Measurements from ENCODE around the gene DOK6. TPM values are rescaled to one million over a fixed set of nuclear protein-coding genes. Genes with fewer than 3 reads are reported as not detected.
"Not testable (repeated sequence)": the region's sequence is repeated elsewhere in the genome, so short reads cannot be mapped to it uniquely, and the experiment has no call there.

The DOK6 gene
- polyA plus RNA-seq (ENCODE audit: insufficient read depth in 1 of 5, insufficient read length in 5 of 5, low replicate concordance in 1 of 5): 10 to 100 TPM in 4 of 5 donors, 1 to 10 TPM in 1; 7.6 to 17.5 (median 13.6) TPM
- long read RNA-seq, donor 1, full-length matches to known transcripts: 8 of 8 reads
- long read RNA-seq, donor 1, partial matches to known transcripts: 0 of 8 reads
- long read RNA-seq, donor 1, other reads (novel, unspliced or antisense): 0 of 8 reads
- long read RNA-seq, donor 2, full-length matches to known transcripts: 1 of 1 reads
- long read RNA-seq, donor 2, partial matches to known transcripts: 0 of 1 reads
- long read RNA-seq, donor 2, other reads (novel, unspliced or antisense): 0 of 1 reads
- long read RNA-seq, donor 3, full-length matches to known transcripts: 3 of 3 reads
- long read RNA-seq, donor 3, partial matches to known transcripts: 0 of 3 reads
- long read RNA-seq, donor 3, other reads (novel, unspliced or antisense): 0 of 3 reads
- long read RNA-seq, donor 4, full-length matches to known transcripts: 3 of 3 reads
- long read RNA-seq, donor 4, partial matches to known transcripts: 0 of 3 reads
- long read RNA-seq, donor 4, other reads (novel, unspliced or antisense): 0 of 3 reads
- long read RNA-seq, donor 5, full-length matches to known transcripts: 7 of 7 reads
- long read RNA-seq, donor 5, partial matches to known transcripts: 0 of 7 reads
- long read RNA-seq, donor 5, other reads (novel, unspliced or antisense): 0 of 7 reads
- long read RNA-seq, donor 6, full-length matches to known transcripts: 3 of 3 reads
- long read RNA-seq, donor 6, partial matches to known transcripts: 0 of 3 reads
- long read RNA-seq, donor 6, other reads (novel, unspliced or antisense): 0 of 3 reads
- long read RNA-seq, donor 7, full-length matches to known transcripts: 2 of 2 reads
- long read RNA-seq, donor 7, partial matches to known transcripts: 0 of 2 reads
- long read RNA-seq, donor 7, other reads (novel, unspliced or antisense): 0 of 2 reads
- long read RNA-seq, donor 8, full-length matches to known transcripts: 1 of 1 reads
- long read RNA-seq, donor 8, partial matches to known transcripts: 0 of 1 reads
- long read RNA-seq, donor 8, other reads (novel, unspliced or antisense): 0 of 1 reads

GRCh38 chr18:69400253-69400975 lies at the start of gene DOK6:
TSS of gene DOK6 (plus strand) at chr18:69400888.
- peak; percentile 76 to 79 for DNase-seq

- no peak for DNase-seq
These were observed 47.7 kb upstream of the DOK6 start for GRCh38 chr18:69353023-69353422.

- DNase-seq: no peak
These were observed 43.1 kb upstream of the DOK6 start for GRCh38 chr18:69357590-69357989.

- peak; percentile 2 to 9 for DNase-seq
These were observed 42.3 kb upstream of the DOK6 start for GRCh38 chr18:69358212-69358895.

GRCh38 chr18:69359768-69360167 lies 40.9 kb upstream of the DOK6 start:
- not testable (repeated sequence) for DNase-seq

- no peak for DNase-seq
These were observed 35.8 kb upstream of the DOK6 start for GRCh38 chr18:69364930-69365329.

GRCh38 chr18:69365658-69366057 lies 35.0 kb upstream of the DOK6 start:
- no peak for DNase-seq

GRCh38 chr18:69367104-69367503 lies 33.6 kb upstream of the DOK6 start:
- DNase-seq: no peak

GRCh38 chr18:69371729-69372128 lies 29.0 kb upstream of the DOK6 start:
- no peak for DNase-seq

- DNase-seq: no peak
These were observed 20.4 kb upstream of the DOK6 start for GRCh38 chr18:69380324-69380723.

GRCh38 chr18:69383186-69383585 lies 17.5 kb upstream of the DOK6 start:
- DNase-seq: no peak

GRCh38 chr18:69387186-69387585 lies 13.5 kb upstream of the DOK6 start:
- DNase-seq: no peak

GRCh38 chr18:69388222-69388621 lies 12.5 kb upstream of the DOK6 start:
- no peak for DNase-seq

GRCh38 chr18:69397096-69397495 lies 3.6 kb upstream of the DOK6 start:
- DNase-seq: no peak

- no peak for DNase-seq
These were observed 1.4 kb upstream of the DOK6 start for GRCh38 chr18:69399253-69399652.

GRCh38 chr18:69400976-69401225 lies 213 bp downstream of the DOK6 start:
- DNase-seq: no peak

GRCh38 chr18:69401226-69401971 lies 711 bp downstream of the DOK6 start:
- DNase-seq: peak; percentile 36 to 44

GRCh38 chr18:69401972-69402532 lies 1.4 kb downstream of the DOK6 start:
- DNase-seq: peak in 1 of 2 donors; percentile 9

- peak in 1 of 2 donors; percentile 19 for DNase-seq
These were observed 1.9 kb downstream of the DOK6 start for GRCh38 chr18:69402533-69402989.

- DNase-seq: no peak
These were observed 7.8 kb downstream of the DOK6 start for GRCh38 chr18:69408522-69408921.

Data from right lung (tissue), 10 donors.